K562 (cell line): ENCODE data around the gene WDR18. TPM values are rescaled to one million over a fixed set of nuclear protein-coding genes. Genes with fewer than 3 reads are reported as not detected.
A peak's percentile ranks its signal among the peaks of the same experiment; 100 is the strongest.

Experiments used
- ATAC-seq: fragments of 200-7000 bp; cut with Tn5 transposase; 3 replicates; pipeline ENCODE4 v1.9.1; 2020; ENCODE audit warnings: moderate library complexity
- BruUV-seq: library from RNA; stranded (reverse); fragments of 400-500 nt; replicated peaks from 2 replicates; lab custom pipeline; 2021; lab: Mats Ljungman, UMichigan
- CTCF ChIA-PET: fragments of 300-600 bp; formaldehyde crosslinking; extraction: SDS; loops from one replicate; lab custom pipeline; 2021; ENCODE audit warnings: low intra/inter-chr PET ratio; lab: Yijun Ruan, JAX
- POLR2A ChIA-PET: fragments of 300-600, 350-650 bp; sonication (Branson Sonifier 250); formaldehyde crosslinking; extraction: SDS; loops from one replicate; lab custom pipeline; 2021; ENCODE audit warnings: antibody characterized with exemption, inconsistent platforms; lab: Yijun Ruan, JAX
- DNase-seq, 4 experiments: peaks; one replicate each; pipeline versions ENCODE4 v3.0.0 to v3.0.0-alpha.2; 2011 to 2018; ENCODE audit warnings: low spot score in 3 of 4, mixed read lengths in 3 of 4; ENCODE audit errors: extremely low read depth in 1 of 4
- FAIRE-seq: peaks from 2 replicates; lab custom pipeline; 2011; peaks lifted over from hg19 to GRCh38; lab: Jason Lieb, UNC
- H2AFZ ChIP-seq: 2 replicates; pipeline ENCODE4 v1.6.0; 2011; ENCODE audit warnings: low read depth, low read length, control low read depth, inconsistent platforms
- H3K27ac ChIP-seq: fragments of 200-600 bp; 3 replicates; pipeline ENCODE4 v1.8.0; 2011; ENCODE audit warnings: low read depth, mild to moderate bottlenecking, control low read depth, inconsistent platforms, low read length, moderate library complexity, mixed read lengths; ENCODE audit errors: extremely low read depth
- H3K27me3 ChIP-seq, 2 experiments: fragments of 300-600 bp in 1 of 2; 2 replicates in 1 of 2; 3 replicates in 1 of 2; pipeline versions ENCODE4 v1.6.0 to v1.8.0; 2011; ENCODE audit warnings: inconsistent platforms in 2 of 2, low read length in 2 of 2, mild to moderate bottlenecking in 1 of 2, mixed read lengths in 1 of 2, moderate library complexity in 1 of 2; ENCODE audit not compliant: control insufficient read depth in 2 of 2, insufficient read depth in 2 of 2
- H3K36me3 ChIP-seq: fragments of 300-600 bp; 3 replicates; pipeline ENCODE4 v1.8.0; 2011; ENCODE audit warnings: mild to moderate bottlenecking, low read length, inconsistent platforms; ENCODE audit not compliant: control insufficient read depth, insufficient read depth
- H3K4me1 ChIP-seq, 2 experiments: fragments of 200-600 bp in 1 of 2; replicated peaks in 1 of 2; 2 replicates in 1 of 2; 3 replicates in 1 of 2; pipeline versions ENCODE4 v1.5.1 to v1.8.0; 2011; ENCODE audit warnings: inconsistent platforms in 2 of 2, low read length in 2 of 2, mild to moderate bottlenecking in 1 of 2, mixed read lengths in 1 of 2, moderate library complexity in 1 of 2; ENCODE audit not compliant: control insufficient read depth in 2 of 2, insufficient read depth in 2 of 2
- H3K4me2 ChIP-seq: 2 replicates; pipeline ENCODE4 v1.6.1; 2011; ENCODE audit warnings: low read length, control low read depth, inconsistent platforms, mixed read lengths; ENCODE audit not compliant: insufficient read depth
- H3K4me3 ChIP-seq: fragments of 200-600 bp; sonication (generic), shearing (Covaris generic); 2 replicates; pipeline ENCODE4 v1.5.1; 2016; ENCODE audit warnings: control low read depth, inconsistent platforms
- H3K79me2 ChIP-seq: fragments of 200-600 bp; 3 replicates; pipeline ENCODE4 v1.8.0; 2011; ENCODE audit warnings: low read length, inconsistent platforms; ENCODE audit not compliant: control insufficient read depth, insufficient read depth
- H3K9ac ChIP-seq, 2 experiments: 2 replicates each; pipeline versions ENCODE4 v1.6.0 to v1.6.1; 2011; ENCODE audit warnings: low read depth in 2 of 2, low read length in 2 of 2, control low read depth in 1 of 2, inconsistent platforms in 1 of 2, mild to moderate bottlenecking in 1 of 2, mixed read lengths in 1 of 2; ENCODE audit not compliant: insufficient read depth in 1 of 2
- H3K9me1 ChIP-seq: one replicate; pipeline ENCODE4 v1.6.0; 2011; ENCODE audit warnings: inconsistent platforms, mild to moderate bottlenecking, low read length, moderate library complexity; ENCODE audit not compliant: control insufficient read depth, insufficient read depth
- H3K9me3 ChIP-seq: replicated peaks from 2 replicates; pipeline ENCODE4 v1.5.1; 2011; ENCODE audit warnings: low read depth, low read length, inconsistent platforms; ENCODE audit not compliant: control insufficient read depth, insufficient read depth
- H4K20me1 ChIP-seq: replicated peaks from 2 replicates; pipeline ENCODE4 v1.6.1; 2011; ENCODE audit warnings: low read length, inconsistent platforms, mixed read lengths; ENCODE audit not compliant: control insufficient read depth, insufficient read depth
- CREM ChIP-seq: IDR thresholded peaks from 2 replicates; pipeline ENCODE4 v1.6.1; 2014; ENCODE audit warnings: antibody characterized with exemption, low read depth
- ESRRB ChIP-seq: fragments of 250-450 bp; sonication (Bioruptor Pico); IDR thresholded peaks from 2 replicates; pipeline ENCODE4 v1.5.0; 2020; ENCODE audit warnings: mild to moderate bottlenecking, moderate library complexity, borderline replicate concordance
- FOXK1 ChIP-seq: sonication (generic); formaldehyde crosslinking; IDR thresholded peaks from 2 replicates; pipeline ENCODE4 v1.8.0; 2022; ENCODE audit warnings: missing genetic modification reagents, mild to moderate bottlenecking, borderline replicate concordance
- GTF2F1 ChIP-seq: IDR thresholded peaks from 2 replicates; pipeline ENCODE4 v1.6.1; 2011; ENCODE audit warnings: low read depth, low read length, improper control_type of control experiment
- HNRNPL ChIP-seq: fragments of 200-400 bp; formaldehyde crosslinking; IDR thresholded peaks from 2 replicates; pipeline ENCODE4 v1.6.1; 2017; ENCODE audit warnings: low read depth, mild to moderate bottlenecking, low read length
- POLR2A ChIP-seq: fragments of 450-650 bp; conservative IDR thresholded peaks from 2 replicates; pipeline ENCODE4 v1.6.1; 2016
- POLR2G ChIP-seq: fragments of 200-400 bp; formaldehyde crosslinking; IDR thresholded peaks from 2 replicates; pipeline ENCODE4 v1.6.1; 2017; ENCODE audit warnings: low read depth, mild to moderate bottlenecking, antibody characterized with exemption, low read length, moderate library complexity
- SIX5 ChIP-seq, 2 experiments: IDR thresholded peaks; 2 replicates each; pipeline ENCODE4 v1.6.1; 2011; ENCODE audit warnings: low read length in 2 of 2, borderline replicate concordance in 1 of 2, low read depth in 1 of 2, mild to moderate bottlenecking in 1 of 2, moderate library complexity in 1 of 2; ENCODE audit not compliant: insufficient read depth in 1 of 2
- STAG1 ChIP-seq: sonication (generic); formaldehyde crosslinking; IDR thresholded peaks from 2 replicates; pipeline ENCODE4 v1.5.0; 2020; ENCODE audit warnings: missing genetic modification reagents, borderline replicate concordance
- TAL1 ChIP-seq: fragments of 450-650 bp; IDR thresholded peaks from 2 replicates; pipeline ENCODE4 v1.6.1; 2016; ENCODE audit warnings: mild to moderate bottlenecking
- ZBTB7A ChIP-seq: IDR thresholded peaks from 2 replicates; pipeline ENCODE4 v1.6.1; 2011; ENCODE audit warnings: low read depth, mild to moderate bottlenecking, low read length, moderate library complexity, borderline replicate concordance; ENCODE audit not compliant: control insufficient read depth
- ZNF584 ChIP-seq: fragments of 200-800 bp; sonication (Bioruptor generic); IDR thresholded peaks from 2 replicates; pipeline ENCODE4 v1.6.1; 2016; ENCODE audit warnings: low read depth, mild to moderate bottlenecking, missing genetic modification characterization, missing compliant biosample characterization
- WGBS: fragments of 100-300 bp; shearing (Covaris generic); methylation state at CpG from one replicate; pipeline ENCODE4 v1.1.6; 2016; ENCODE audit warnings: low coverage, mixed read lengths; ENCODE audit not compliant: insufficient coverage; ENCODE audit errors: missing lambda C conversion rate; 5-methylcytosine and 5-hydroxymethylcytosine counted together
- in situ Hi-C: fragments of 300-500 bp; cut with MboI; formaldehyde crosslinking; loops from 4 replicates; pipeline ENCODE4 v1.15.0; 2018; ENCODE audit warnings: inconsistent platforms, mixed read lengths
- intact Hi-C: fragments of 100-400 bp; cut with micrococcal nuclease; formaldehyde crosslinking; loops from 2 replicates; pipeline ENCODE4 v1.14.2; 2022
- polyA plus RNA-seq, 8 experiments: library from polyadenylated mRNA; depleted of rRNA in 4 of 8; stranded (reverse) in 5 of 8; unstranded in 3 of 8; fragments of >200 nt; fragmentation: Nextera tagmentation in 2 of 8; fragmentation: Illumina TruSeq in 1 of 8; extraction: Ambion mirVana in 2 of 8; extraction: Trizol in 1 of 8; gene quantifications; 2 replicates each; pipeline versions ENCODE4 v1.2.1 to v1.2.3, GENCODE V29; 2011 to 2014; ENCODE audit warnings: inconsistent platforms in 1 of 8, missing spikeins in 1 of 8
- total RNA-seq, 7 experiments: library from RNA; depleted of rRNA in 6 of 7; stranded (reverse); fragments of >200 nt in 6 of 7; fragmentation: Illumina TruSeq in 2 of 7; extraction: Trizol in 2 of 7; gene quantifications; 2 replicates each; pipeline versions ENCODE4 v1.2.1 to v1.2.3, GENCODE V29; 2011 to 2021; ENCODE audit warnings: low replicate concordance in 1 of 7
- TF ChIP-seq, protein P1 (sequence below): sonication (generic); formaldehyde crosslinking; IDR thresholded peaks from 2 replicates; pipeline ENCODE4 v1.9.0; 2022; ENCODE audit warnings: mild to moderate bottlenecking, missing genetic modification reagents
- TF ChIP-seq, protein P2 (sequence below), 3 experiments: IDR thresholded peaks in 2 of 3; conservative IDR thresholded peaks in 1 of 3; 2 replicates each; pipeline ENCODE4 v1.5.1; 2011 to 2012; ENCODE audit warnings: low read length in 3 of 3, mild to moderate bottlenecking in 3 of 3, control low read depth in 2 of 3, improper control_type of control experiment in 1 of 3, inconsistent platforms in 1 of 3, low read depth in 1 of 3, mixed read lengths in 1 of 3, moderate library complexity in 1 of 3; ENCODE audit not compliant: insufficient read depth in 2 of 3
- TF ChIP-seq, protein P3 (sequence below): sonication (generic); formaldehyde crosslinking; IDR thresholded peaks from 2 replicates; pipeline ENCODE4 v1.8.1; 2023; ENCODE audit warnings: mild to moderate bottlenecking, missing genetic modification reagents
- TF ChIP-seq, protein P4 (sequence below): conservative IDR thresholded peaks from 2 replicates; pipeline ENCODE4 v1.6.1; 2011; ENCODE audit warnings: low read depth, mild to moderate bottlenecking, low read length; ENCODE audit not compliant: control insufficient read depth

WDR18 gene
- total and polyA plus RNA-seq, 9 of the 15 experiments (the other 6 are each of a cell fraction or from before 2014, with no cell fraction given): 0.65 to 181 (median 30.1) TPM

DNA sequence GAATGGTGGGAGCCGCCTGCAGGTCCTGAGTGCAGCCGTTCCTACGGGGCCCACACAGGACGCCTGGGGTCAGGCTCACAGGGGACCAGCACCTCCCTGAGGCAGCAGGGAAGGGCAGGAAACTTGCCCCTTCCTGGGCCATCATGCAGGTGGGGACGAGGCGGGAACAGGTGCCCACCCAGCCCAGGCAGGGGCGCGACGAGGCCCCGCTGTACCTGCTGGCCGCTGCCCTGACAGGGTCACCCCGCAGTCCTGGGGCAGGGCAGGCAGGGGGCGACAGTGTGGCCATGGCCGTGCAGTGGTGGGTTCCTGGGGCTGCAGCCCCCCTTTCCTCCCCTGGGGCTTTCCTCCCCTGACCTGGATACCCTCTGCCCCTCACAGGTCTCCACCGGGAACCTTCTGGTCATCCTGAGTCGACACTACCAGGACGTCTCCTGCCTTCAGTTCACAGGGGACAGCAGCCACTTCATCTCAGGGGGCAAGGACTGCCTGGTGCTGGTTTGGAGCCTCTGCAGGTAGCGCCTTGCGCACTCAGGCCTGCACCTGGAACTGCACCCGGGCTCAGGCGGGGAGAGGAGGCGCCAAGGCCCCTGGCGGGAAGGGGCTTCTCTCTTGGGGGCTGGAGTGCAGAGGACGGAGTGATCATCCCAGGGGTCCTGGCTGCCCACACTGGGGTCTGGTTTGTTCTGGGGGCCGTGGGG, 5.4 kb downstream of the WDR18 start:
- no peaks in the 10 kb centered on the region for H3K9me3 ChIP-seq
- no peaks in the 10 kb centered on the region for H3K27me3 ChIP-seq
- no peak overlapping the region for H2AFZ ChIP-seq
- in situ Hi-C loops (loop anchor here (5.0 kb wide), 1 partner anchor 227 kb away; no protein-coding TSS in a partner anchor), intact Hi-C loops (no loop called here)
- no peaks in the 10 kb centered on the region for H4K20me1 ChIP-seq
- H3K4me3 ChIP-seq: no peak overlapping the region
- H3K79me2 ChIP-seq: peaks cover 15% of the 10 kb centered on the region
- no peak overlapping the region for H3K9ac ChIP-seq
- peaks cover 7 to 79% of the 10 kb centered on the region in 2 experiments; a peak in 4 of 5 replicates for H3K4me1 ChIP-seq
- H3K9me1 ChIP-seq: peaks cover 3% of the 10 kb centered on the region
- DNase-seq (no peak), FAIRE-seq (no peak), ATAC-seq (peak; percentile 14; the same call in 1 of the 3 replicates)
- H3K4me2 ChIP-seq: no peak overlapping the region
- POLR2A ChIA-PET: interaction anchor here (1.4 kb wide), 1 partner anchor 280 kb away, joined by 4 read pairs; the partner anchor contains the start of gene CIRBP
- H3K36me3 ChIP-seq: peaks cover 84% of the 10 kb centered on the region; the same call in 2 of the 3 replicates
- no TSS peak for BruUV-seq
- H3K27ac ChIP-seq: no peak overlapping the region
- WGBS: 85% methylated on average over 19 of the region's 25 CpGs
- CTCF ChIA-PET: no interaction called here
- TF ChIP-seq STAG1: no peak
- no peak for TF ChIP-seq HNRNPL
- 0 out of 2 replicates have a peak, but pooled peaks have one; percentile 26 for TF ChIP-seq FOXK1 (CRISPR knock-in tag)
- TF ChIP-seq TAL1: no peak
- TF ChIP-seq, protein P1, sequence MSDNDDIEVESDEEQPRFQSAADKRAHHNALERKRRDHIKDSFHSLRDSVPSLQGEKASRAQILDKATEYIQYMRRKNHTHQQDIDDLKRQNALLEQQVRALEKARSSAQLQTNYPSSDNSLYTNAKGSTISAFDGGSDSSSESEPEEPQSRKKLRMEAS (CRISPR knock-in tag): 0 out of 2 replicates have a peak, but pooled peaks have one; percentile 22
- TF ChIP-seq, protein P2, sequence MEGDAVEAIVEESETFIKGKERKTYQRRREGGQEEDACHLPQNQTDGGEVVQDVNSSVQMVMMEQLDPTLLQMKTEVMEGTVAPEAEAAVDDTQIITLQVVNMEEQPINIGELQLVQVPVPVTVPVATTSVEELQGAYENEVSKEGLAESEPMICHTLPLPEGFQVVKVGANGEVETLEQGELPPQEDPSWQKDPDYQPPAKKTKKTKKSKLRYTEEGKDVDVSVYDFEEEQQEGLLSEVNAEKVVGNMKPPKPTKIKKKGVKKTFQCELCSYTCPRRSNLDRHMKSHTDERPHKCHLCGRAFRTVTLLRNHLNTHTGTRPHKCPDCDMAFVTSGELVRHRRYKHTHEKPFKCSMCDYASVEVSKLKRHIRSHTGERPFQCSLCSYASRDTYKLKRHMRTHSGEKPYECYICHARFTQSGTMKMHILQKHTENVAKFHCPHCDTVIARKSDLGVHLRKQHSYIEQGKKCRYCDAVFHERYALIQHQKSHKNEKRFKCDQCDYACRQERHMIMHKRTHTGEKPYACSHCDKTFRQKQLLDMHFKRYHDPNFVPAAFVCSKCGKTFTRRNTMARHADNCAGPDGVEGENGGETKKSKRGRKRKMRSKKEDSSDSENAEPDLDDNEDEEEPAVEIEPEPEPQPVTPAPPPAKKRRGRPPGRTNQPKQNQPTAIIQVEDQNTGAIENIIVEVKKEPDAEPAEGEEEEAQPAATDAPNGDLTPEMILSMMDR (IDR thresholded peaks at IDR 0.05 in 2 of 3, conservative IDR thresholded peaks at IDR 0.05 in 1 of 3; ENCODE audit: insufficient read depth in 2 of 3, low read depth in 1 of 3, low read length in 3 of 3): peak; percentile 23 to 54 (median 24); a peak in 5 of 6 replicates
- TF ChIP-seq ZNF584 (CRISPR knock-in tag): no peak
- TF ChIP-seq, protein P3, sequence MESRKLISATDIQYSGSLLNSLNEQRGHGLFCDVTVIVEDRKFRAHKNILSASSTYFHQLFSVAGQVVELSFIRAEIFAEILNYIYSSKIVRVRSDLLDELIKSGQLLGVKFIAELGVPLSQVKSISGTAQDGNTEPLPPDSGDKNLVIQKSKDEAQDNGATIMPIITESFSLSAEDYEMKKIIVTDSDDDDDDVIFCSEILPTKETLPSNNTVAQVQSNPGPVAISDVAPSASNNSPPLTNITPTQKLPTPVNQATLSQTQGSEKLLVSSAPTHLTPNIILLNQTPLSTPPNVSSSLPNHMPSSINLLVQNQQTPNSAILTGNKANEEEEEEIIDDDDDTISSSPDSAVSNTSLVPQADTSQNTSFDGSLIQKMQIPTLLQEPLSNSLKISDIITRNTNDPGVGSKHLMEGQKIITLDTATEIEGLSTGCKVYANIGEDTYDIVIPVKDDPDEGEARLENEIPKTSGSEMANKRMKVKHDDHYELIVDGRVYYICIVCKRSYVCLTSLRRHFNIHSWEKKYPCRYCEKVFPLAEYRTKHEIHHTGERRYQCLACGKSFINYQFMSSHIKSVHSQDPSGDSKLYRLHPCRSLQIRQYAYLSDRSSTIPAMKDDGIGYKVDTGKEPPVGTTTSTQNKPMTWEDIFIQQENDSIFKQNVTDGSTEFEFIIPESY (CRISPR knock-in tag): peak; percentile 99
- TF ChIP-seq POLR2A: 0 out of 2 replicates have a peak, but pooled peaks have one; percentile 43
- TF ChIP-seq ESRRB: no peak
- peak; percentile 66; the same call in 1 of the 2 replicates for TF ChIP-seq ZBTB7A
- TF ChIP-seq SIX5 (IDR thresholded peaks at IDR 0.05; ENCODE audit: borderline replicate concordance in 1 of 2, insufficient read depth in 1 of 2, low read depth in 1 of 2, low read length in 2 of 2): no peak
- TF ChIP-seq GTF2F1: no peak
- TF ChIP-seq, protein P4, sequence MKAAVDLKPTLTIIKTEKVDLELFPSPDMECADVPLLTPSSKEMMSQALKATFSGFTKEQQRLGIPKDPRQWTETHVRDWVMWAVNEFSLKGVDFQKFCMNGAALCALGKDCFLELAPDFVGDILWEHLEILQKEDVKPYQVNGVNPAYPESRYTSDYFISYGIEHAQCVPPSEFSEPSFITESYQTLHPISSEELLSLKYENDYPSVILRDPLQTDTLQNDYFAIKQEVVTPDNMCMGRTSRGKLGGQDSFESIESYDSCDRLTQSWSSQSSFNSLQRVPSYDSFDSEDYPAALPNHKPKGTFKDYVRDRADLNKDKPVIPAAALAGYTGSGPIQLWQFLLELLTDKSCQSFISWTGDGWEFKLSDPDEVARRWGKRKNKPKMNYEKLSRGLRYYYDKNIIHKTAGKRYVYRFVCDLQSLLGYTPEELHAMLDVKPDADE: no peak
- peak; percentile 35 for TF ChIP-seq POLR2G
- TF ChIP-seq CREM: no peak
